ENCODE data around the gene THSD4. TPM values are rescaled to one million over a fixed set of nuclear protein-coding genes. Genes with fewer than 3 reads are reported as not detected.

THSD4 gene
- total RNA-seq, 4 donors from 2014 or later: 23.0 to 68.5 (median 48.6) TPM

DNA sequence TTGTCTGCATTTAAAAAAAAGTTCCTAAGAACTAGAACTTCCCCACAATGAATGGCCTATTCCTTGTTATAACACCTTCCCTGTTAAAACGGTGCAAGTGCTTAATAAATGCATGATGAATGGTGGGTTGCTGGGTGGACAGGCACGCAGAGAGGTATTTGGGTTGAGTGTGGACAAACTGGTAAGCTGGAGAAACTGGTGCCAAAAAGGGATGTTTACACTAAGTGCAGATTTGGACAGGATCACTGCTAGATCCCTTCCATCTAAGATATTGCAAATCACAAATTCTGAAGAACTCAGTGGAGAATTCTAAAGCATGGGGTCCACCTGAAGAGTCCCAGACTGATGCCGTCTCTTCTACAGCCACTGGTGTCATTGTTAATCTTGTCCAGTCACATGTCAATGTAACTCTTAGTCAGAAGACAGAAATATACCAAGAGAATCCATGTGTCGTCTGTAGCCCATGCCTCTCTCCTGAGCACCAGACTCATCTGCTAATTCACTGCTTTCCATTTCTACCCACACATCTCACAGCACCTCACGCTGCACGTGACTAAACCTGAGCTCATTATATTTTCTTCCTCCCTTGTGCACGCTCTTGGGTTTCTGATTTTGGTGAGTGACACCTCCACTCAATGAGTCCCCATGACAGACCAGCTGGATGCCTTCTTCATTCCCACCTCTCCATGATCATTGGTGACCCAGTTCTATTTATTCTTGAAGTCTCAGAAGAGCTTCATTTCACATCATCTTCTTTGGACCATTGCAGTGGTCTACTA, 328.9 kb downstream of the THSD4 start:
- intact Hi-C loops (cut with DNase I): loop anchor here (5.0 to 10.0 kb wide), 2 partner anchors 327 to 429 kb away; partner anchors contain the start of gene THSD4
- H3K27me3 ChIP-seq: no peaks in the 10 kb centered on the region
- peaks cover 0 to 3% of the 10 kb centered on the region in 2 donors for H3K4me1 ChIP-seq
- no peak for DNase-seq
- 89 to 91% methylated on average over 7 of the region's 7 CpGs for WGBS, 2 donors
- TF ChIP-seq POLR2A (IDR thresholded peaks at IDR 0.05): no peak
- TF ChIP-seq, protein P1, sequence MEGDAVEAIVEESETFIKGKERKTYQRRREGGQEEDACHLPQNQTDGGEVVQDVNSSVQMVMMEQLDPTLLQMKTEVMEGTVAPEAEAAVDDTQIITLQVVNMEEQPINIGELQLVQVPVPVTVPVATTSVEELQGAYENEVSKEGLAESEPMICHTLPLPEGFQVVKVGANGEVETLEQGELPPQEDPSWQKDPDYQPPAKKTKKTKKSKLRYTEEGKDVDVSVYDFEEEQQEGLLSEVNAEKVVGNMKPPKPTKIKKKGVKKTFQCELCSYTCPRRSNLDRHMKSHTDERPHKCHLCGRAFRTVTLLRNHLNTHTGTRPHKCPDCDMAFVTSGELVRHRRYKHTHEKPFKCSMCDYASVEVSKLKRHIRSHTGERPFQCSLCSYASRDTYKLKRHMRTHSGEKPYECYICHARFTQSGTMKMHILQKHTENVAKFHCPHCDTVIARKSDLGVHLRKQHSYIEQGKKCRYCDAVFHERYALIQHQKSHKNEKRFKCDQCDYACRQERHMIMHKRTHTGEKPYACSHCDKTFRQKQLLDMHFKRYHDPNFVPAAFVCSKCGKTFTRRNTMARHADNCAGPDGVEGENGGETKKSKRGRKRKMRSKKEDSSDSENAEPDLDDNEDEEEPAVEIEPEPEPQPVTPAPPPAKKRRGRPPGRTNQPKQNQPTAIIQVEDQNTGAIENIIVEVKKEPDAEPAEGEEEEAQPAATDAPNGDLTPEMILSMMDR (IDR thresholded peaks at IDR 0.05): no peak
- H3K36me3 ChIP-seq: no peaks in the 10 kb centered on the region
- H3K4me3 ChIP-seq (replicated peaks in 1 of 3): no peak overlapping the region
- no peak overlapping the region for H3K27ac ChIP-seq
- no peaks in the 10 kb centered on the region for H3K9me3 ChIP-seq

DNA sequence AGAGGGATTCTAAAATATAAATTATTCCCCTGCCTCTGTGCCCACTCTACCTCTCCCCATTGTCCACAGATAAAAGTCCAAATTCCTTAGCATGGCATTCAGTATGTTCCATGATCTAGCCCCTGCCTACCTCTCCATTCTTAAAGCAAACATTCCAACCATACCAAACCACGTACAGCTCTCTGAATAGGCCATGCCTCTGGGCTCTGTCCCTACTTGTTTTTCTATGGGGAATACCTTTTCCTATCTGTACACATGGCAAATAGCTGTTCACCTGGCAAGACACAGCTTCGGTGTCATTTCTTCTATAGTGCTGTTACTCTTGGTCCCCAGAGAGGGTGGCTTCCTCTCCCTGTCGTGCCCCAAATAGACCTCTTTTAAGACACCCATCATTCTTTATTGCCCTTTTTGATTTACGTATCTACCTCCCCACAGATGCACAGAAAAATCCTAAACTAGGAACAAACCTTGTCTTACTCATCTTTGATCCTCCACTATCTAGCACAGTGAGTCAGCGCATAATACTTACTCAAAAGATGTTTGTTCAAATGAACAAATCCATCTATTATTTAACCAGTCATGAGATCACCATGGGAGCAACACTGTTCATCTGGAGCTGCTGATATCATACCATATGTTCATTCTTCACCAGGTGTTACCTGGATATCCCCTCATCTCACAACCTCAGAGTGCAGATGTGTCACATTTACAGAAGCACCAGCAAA, 329.8 kb downstream of the THSD4 start:
- no peaks in the 10 kb centered on the region for H3K27me3 ChIP-seq
- DNase-seq: no peak
- TF ChIP-seq, protein P1 (IDR thresholded peaks at IDR 0.05): no peak
- no peak for TF ChIP-seq POLR2A (IDR thresholded peaks at IDR 0.05)
- WGBS, 2 donors: 77 to 82% methylated on average over 5 of the region's 5 CpGs
- peaks cover 0 to 3% of the 10 kb centered on the region in 2 donors for H3K4me1 ChIP-seq
- H3K36me3 ChIP-seq: no peaks in the 10 kb centered on the region
- no peak overlapping the region for H3K27ac ChIP-seq
- no peak overlapping the region for H3K4me3 ChIP-seq (replicated peaks in 1 of 3)
- H3K9me3 ChIP-seq: no peaks in the 10 kb centered on the region
- intact Hi-C loops (cut with DNase I): loop anchor here (5.0 to 10.0 kb wide), 2 partner anchors 328 to 430 kb away; partner anchors contain the start of gene THSD4

DNA sequence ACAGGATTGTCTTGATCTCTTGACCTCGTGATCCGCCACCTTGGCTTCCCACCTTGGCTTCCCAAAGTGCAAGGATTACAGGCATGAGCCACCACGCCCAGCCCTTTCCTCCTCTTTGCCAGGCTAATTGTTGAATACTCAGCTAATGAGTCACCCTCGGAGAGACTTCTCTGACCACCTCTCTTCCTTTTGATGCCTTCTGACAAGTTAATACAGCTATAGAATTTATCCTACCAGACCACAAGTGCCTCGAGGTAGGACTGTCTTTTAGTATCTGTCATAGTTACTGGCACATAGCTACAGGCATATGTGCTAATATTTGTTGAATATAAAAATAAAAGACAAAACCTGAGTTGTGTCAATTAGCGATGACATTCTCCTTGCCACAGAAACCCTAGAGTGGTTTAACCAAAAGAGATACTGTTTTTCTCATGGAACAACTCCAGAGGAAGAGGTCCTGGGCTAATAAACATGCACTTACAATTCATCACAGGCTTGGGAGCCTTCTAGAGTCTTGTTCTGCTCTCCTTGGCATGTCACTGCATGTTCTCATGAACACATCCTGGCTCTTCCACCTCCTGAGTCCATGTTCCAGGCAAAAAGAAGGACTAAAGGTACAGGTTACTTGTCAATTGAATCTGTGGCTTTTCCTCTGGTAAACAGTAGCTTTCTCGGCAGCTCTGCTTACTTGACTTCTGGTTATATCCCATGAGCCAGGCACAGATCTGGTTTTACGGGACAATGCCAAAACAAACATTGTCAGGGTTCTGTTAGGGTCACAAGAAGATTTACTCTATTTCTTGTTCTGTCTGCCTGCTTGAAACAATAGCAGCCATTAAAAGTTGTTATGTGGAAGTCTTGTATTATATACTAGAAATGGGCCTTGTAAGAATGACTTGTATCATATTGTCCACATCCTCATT, 332.3 kb downstream of the THSD4 start:
- WGBS, 2 donors: 84 to 86% methylated on average over 8 of the region's 8 CpGs
- no peak overlapping the region for H3K27ac ChIP-seq
- DNase-seq: no peak

DNA sequence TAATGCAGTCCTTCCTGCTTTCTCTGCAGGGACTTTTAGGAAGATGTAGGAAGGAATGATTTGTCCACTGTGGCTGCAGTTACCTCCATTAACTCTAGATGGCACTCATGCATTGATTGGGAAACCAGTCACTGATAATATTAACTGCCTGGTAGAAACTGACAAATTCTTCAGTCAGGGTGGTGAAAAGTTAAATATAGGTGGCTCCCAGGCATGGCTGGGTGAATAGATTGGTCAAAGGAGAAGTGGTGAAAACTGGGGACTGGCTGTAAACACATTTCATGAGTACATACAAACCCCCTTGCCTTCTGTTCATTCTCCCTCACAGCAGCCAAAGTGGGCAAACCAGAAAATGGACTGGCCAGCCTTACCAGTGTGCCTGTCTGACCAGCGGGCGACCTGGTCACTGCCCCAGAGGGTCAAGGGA, 333.4 kb downstream of the THSD4 start:
- Histone ChIP-seq H3K36me3 (no peaks in the 10 kb centered on the region), H3K4me1 (no peaks in the 10 kb centered on the region), H3K27me3 (no peaks in the 10 kb centered on the region), H3K9me3 (no peaks in the 10 kb centered on the region), H3K4me3 (replicated peaks in 1 of 3) (no peak overlapping the region), H3K27ac (no peak overlapping the region)
- peak; percentile 12 to 33 for DNase-seq
- no peak for TF ChIP-seq POLR2A (IDR thresholded peaks at IDR 0.05)
- TF ChIP-seq, protein P1 (IDR thresholded peaks at IDR 0.05): peak; percentile 67 to 89 (median 80)
- intact Hi-C loops (cut with DNase I): loop anchor here (10.0 kb wide), 1 partner anchor 434 kb away; no protein-coding TSS in a partner anchor
- 74 to 75% methylated on average over 2 of the region's 2 CpGs for WGBS, 2 donors

More for the DNA sequence above, 332.3 kb downstream of the THSD4 start:
- Histone ChIP-seq H3K4me1 (no peaks in the 10 kb centered on the region), H3K27me3 (no peaks in the 10 kb centered on the region), H3K9me3 (no peaks in the 10 kb centered on the region), H3K36me3 (no peaks in the 10 kb centered on the region), H3K4me3 (replicated peaks in 1 of 3) (no peak overlapping the region)
- intact Hi-C loops (cut with DNase I): loop anchor here (10.0 kb wide), 1 partner anchor 433 kb away; no protein-coding TSS in a partner anchor
- TF ChIP-seq, protein P1 (IDR thresholded peaks at IDR 0.05): no peak
- no peak for TF ChIP-seq POLR2A (IDR thresholded peaks at IDR 0.05)

All from thyroid gland (tissue), 4 donors.